GM21723 (cell line): ENCODE results near the gene SLC9C1.
A peak's percentile ranks its signal among the peaks of the same experiment; 100 is the strongest.
"Not testable (repeated sequence)": the region's sequence is repeated elsewhere in the genome, so short reads cannot be mapped to it uniquely, and the experiment has no call there.

Experiments
- ATAC-seq: cut with Tn5 transposase; IDR thresholded peaks from one replicate; pipeline ENCODE4 v1.9.1; 2021; ENCODE audit warnings: mild to moderate bottlenecking, moderate library complexity; ENCODE audit not compliant: unreplicated experiment

The SLC9C1 gene

DNA sequence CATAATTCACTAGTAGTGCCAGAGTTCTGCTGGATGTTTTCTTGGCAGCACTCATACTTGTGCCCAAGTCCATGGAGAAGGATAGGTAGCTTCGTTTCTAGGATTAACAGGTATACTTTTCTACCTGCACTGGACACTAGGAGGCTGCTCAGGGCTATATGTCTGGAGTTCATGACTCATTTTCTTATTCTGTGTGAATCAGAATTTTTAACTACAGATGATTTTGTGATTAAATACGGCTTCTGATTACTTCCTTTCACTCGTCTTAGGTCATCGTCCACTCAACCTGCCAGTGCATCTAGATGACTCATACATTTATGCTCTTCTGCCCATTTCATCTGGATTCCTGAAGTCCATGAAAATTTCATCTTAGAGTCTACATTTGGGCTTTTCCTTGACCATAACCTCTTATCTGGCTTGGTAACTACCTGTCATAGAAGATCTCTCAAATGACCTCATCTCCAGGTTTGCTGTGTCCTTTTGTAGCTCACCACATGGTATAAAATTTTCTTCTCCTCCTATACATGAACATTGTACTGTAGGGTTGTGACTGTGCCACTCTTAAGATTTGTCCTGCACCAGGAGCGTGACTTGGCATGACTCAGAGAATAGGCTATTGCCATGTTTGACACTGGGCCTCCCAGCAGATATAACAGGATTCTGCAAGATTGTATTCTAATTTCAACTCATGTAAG, 94.2 kb downstream of the SLC9C1 start:
- no peak for ATAC-seq

DNA sequence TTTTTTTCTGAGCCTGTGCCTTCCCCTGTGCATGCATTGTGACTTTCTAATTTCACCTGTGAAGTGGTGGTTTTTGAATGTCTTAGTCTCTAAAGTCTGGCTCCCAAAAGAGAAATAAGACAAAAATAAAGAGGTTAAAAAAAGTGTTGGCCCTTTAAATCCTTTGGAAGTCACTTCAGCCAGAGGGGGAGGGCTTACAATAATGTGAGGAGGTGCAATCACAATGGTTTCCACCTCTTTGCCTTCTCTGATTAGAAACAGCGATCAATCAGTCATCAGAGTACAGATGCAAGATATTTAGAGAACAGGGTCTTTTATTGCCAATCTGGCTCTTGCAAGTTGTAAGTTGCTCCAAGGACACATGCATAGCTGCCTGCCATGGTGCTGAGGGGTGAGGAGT, 96.9 kb downstream of the SLC9C1 start:
- ATAC-seq, result no peak

DNA sequence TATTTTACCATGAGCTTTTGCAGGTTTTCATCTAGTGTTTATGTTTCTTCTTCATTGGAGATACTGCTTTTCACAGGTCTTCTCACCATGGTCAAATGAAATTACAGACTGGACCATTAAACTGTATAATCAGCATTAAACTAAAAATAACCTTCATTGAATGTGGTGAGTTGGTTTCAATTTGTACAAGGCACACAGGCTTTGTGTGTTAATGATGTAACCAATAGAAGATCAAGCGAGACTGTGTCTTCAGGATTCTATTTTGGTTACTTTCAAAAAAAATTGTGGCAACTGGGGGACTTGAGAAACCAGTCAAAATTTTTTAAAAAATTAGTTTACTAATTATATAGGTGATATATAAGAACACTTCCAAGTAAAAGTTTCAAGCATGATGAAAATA, 106.7 kb downstream of the SLC9C1 start:
- ATAC-seq, result no peak

DNA sequence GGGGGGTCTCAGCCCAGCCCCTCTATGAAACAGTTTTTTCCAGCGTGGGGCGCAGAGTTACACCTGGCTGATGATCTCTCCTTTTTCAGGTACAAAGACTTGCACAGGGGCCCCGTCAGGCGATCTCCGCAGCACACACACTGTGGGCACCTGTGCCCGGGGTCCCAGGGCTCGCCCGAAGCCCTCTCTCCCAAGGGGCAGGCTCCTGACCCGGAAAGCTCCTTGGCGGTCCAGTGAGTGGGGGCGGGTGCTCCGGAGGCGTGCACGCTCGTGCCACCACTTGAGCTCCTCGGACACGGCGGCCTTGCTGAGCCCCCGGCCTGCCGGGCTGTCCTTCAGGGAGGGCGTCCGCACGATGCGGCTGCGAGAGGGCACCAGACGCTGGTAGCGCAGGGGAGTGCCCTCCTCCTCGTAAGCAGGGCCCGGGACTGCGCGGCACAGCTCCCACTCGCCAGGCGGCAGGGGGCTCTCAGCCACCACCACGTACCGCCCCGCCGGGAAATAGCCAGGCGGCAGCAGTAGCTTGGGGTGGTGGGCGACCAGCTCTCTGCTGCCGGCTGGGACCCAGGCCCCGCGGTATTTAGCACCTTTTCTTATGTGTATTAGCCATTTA, 108.5 kb downstream of the SLC9C1 start:
- not testable (repeated sequence) for ATAC-seq

DNA sequence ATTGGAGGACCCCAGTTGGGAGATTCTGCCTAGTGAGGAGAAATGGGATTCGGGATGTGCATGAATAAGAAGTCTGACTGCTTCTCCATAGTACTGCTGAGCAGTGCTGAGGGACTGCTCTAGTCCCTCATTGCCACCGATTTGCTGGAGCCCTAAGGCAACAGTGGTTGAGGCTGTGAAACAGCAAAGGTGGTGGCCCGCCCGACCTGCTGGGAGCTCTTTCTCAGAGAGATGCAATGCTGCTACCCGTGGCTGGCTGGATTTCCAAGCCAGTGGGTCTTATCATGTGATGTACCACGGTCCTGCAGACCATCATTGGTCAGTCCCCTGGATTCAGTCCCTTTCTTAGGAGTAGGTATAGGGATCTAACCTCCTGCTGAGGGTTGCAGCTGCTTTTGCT, 118.4 kb downstream of the SLC9C1 start:
- no peak for ATAC-seq

DNA sequence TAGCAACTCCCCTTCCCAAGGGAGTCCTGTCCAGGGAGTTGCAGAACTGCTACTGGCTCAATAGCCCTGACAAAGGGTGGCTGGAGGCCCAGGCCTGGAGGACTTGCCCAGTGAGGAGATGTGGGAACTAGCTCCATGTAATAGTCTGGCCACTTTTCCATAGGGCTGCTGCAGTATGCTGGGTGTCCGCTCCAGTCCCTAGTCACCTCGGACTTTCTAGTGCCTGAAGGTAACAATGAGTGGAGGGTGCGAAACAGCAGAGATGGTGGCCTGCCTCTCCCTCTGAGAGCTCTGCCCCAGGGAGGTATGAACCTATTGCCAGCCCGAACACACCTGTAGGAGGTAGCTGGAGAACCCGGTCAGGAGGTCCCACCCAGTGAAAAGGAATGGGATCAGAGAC, 119.0 kb downstream of the SLC9C1 start:
- no peak for ATAC-seq

DNA sequence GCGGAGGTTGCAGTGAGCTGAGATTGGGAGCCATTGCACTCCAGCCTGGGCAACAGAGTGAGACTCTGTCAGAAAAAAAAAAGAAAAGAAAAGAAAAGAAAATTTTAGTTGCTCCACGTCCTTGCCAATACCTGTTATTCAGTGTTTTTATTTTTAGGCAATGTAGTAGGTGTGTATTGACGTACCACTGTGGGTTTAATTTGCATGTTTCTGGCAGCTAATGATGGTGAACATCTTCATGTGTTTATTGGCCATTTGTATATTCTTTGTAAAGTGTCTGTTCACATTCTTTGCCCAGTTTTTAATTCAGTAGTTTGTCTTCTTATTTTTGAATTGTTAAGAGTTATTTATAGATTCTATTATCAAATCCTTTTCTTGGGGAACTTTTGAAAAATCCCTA, 122.9 kb downstream of the SLC9C1 start:
- ATAC-seq, result no peak

DNA sequence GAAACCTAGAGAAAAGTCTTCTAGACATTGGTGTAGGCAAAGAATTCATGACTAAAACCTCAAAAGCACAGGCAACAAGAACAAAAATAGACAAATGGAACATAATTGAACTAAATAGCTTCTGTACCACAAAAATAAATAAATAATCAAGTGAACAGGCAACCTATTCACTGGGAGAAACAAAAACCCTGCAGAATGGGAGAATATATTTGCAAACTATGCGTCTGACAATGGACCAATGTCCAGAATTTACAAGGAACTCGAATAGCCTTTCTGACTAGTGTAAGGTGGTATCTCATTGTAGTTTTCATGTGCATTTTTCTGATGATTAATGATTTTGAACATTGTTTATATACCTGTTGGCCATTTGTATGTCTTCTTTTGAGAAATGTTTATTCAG, 124.0 kb downstream of the SLC9C1 start:
- no peak for ATAC-seq

DNA sequence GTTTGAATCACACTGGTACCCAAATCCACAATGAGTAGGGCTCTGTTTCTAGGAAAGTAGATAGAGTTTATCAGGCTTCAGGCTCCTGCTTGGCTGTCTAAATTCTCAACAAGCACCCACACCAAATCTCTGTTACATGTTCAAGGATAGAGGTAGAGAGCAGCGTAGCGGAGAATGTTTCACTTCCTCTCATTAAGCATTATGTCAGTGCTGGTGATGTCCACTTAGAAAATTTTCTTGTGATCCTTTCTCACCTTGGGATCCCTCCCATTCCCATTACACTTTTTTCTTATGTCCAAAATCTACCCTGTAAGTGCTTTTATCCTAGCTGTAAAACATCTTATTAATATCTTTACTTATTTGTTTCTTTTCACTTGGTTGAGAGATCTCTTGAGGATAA, 126.3 kb downstream of the SLC9C1 start:
- ATAC-seq, result peak; percentile 91

DNA sequence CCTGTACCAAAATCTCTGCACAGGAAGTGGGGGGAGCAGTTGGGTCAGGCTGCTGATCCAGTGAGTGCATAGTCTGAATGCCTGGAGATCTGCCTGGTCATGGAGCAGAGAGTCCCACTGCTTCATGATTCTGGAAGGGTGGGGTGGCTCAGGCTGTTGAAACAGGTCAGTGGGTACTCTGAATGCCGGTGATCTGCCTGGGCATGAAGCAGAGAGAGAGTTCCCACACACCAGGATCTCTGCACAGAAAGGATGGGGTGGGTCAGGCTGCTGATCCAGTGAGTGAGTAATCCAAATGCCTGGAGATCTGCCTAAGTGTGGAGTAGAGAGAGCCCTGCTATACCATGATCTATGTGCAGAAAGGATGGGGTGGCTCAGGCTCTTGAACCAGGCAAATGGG, 144.9 kb downstream of the SLC9C1 start:
- ATAC-seq, result no peak

DNA sequence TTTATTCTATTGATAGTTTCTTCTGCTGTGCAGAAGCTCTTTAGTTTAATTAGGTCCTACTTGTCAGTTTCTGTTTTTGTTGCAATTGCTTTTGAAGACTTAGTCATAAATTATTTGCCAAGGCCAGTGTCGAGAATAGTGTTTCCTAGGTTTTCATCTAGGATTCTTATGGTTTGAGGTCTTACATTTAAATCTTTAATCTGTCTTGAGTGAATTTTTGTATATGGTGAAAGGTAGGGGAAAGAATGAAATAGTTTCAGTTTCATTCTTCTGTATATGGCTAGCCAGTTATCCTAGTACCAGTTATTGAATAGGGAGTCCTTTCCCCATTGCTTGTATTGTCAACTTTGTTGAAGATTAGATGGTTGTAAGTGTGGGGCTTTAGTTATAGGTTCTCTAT, 150.3 kb downstream of the SLC9C1 start:
- no peak for ATAC-seq

DNA sequence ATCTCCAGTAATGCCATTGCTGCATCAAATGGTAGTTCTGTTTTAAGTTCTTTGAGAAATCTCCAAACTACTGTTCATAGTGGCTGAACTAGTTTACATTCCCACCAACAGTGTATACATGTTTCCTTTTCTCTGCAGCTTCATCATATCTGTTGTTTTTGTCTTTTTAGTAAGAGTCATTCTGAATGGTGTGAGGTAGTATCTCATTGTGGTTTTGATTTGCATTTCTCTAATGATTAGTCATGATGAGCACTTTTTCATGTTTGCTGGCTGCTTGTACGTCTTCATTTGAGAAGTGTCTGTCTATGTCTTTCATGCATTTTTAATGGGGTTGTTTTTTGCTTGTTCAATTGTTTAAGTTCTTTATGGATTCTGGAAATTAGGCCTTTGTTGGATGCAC, 150.8 kb downstream of the SLC9C1 start:
- no peak for ATAC-seq

DNA sequence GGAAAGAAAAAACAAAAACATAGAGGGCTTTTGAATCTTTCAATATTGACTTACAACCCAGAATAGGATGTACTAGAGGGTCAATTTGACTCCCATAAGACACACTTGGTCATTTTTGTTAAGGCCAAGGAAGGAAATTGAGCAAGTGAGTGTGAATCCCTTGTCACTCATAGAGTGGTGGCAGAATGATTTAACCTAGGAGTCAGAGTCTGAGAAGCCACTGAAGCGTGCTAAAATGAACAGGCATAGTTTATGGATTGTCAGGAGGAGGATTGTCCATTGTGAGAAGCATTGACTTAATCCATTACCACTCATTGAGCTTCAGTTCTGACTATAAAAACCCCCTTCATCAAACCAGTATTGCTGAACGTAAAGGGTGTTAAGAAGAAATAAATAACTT, 152.7 kb downstream of the SLC9C1 start:
- no peak for ATAC-seq

DNA sequence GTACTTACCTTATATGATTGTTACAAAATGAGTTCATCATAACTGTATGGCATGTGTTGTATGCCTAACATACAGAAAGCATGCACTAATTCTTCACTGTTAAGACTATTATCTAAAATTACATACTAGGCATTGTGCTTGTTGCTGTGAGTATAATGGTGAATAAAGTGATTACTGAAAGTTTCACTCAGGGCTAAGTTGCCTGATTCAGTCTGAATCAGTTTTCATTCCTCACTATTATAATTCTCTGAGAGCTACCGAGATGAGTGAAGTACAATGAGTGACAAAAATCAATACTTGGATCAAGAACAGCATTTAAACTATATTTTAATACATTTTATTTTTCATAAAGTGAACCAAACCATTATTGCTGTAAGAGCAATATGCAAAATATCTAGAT, 153.4 kb downstream of the SLC9C1 start:
- no peak for ATAC-seq

DNA sequence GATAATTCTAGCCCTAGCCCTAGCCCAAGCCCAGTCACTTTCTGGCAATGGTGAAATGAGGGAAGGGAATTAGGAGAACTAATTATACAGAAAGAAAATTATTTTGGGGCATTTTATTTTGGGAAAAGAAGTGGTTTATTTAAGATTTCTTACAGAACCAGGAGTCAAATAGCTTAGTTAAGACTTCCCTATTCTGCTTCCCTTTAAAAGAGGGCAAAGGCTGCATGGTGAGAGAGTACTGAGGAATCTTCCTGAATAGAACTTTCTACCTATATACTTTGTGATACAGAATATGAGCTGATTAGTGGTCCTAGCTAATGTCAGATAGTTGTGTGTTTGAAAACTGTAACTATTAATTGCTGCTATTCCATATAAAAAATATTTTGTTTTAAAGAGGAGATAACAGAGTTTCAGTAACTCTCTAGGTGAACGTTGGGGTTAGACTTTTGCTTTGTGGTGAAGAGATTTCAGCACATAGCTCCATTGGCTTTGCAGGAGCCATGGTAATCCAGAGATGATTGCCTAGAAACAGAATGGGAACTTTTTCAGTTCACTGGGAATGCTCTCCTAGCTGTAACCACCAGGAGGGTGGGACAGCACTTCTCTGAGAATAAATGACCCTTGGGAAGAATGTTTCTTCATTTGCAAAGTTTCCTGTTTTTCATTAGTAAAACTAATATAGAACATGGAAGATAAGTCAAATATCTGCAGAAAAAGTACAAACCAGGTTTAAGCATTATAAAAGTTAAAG, 155.6 kb downstream of the SLC9C1 start:
- ATAC-seq, result no peak

DNA sequence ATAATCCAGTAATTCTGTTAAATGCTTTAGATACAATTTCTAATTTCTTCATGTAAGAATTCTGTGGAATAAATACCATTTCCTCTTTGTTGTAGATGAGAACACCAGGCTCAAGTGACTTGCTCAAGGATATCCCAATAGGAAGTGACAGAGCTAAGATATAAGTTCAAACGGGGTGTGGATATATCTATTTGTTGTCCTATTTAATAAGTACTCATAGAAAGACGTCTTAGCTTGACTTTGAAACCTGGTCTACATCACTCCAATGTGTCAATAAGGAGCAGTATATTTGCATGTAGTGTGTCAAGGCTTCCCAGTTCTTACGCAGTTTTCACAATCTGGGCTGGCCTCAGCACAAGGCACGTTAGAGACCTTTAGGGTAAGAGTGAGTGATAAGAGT, 156.2 kb downstream of the SLC9C1 start:
- ATAC-seq, result no peak

DNA sequence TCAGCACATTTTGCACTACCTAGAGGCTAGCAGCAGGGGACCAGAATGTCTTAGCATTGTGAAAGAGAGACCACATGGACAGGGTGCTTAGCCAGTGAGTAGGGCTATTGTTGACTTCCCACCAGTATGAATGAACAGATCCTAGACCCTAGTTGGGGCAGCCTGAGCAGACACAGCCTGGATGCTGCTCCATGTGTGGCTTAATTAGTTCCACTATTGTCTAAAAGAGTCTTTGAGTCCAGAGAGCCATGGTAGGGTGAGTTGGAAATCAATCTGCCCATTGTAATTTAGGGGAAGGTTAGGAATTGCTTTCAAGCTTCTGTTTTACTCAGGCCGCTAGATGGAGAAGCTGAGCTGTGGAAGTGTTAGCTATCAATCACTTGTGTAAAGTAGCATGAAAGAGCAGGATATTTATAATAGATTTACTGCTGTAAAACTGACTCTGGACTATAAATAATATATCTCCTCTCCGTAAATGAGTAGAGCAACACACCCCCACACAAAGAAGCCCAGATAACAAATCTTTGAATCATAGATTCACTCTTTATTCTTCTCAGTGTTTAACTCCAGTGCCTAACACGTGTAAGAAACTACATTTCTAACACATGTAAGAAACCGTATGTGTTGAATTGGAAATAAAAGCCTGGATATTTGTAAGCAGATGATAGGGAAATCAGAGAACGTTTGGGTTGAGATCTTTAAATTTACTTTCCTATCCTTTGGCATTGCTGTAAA, 156.9 kb downstream of the SLC9C1 start:
- peak; percentile 28 for ATAC-seq

DNA sequence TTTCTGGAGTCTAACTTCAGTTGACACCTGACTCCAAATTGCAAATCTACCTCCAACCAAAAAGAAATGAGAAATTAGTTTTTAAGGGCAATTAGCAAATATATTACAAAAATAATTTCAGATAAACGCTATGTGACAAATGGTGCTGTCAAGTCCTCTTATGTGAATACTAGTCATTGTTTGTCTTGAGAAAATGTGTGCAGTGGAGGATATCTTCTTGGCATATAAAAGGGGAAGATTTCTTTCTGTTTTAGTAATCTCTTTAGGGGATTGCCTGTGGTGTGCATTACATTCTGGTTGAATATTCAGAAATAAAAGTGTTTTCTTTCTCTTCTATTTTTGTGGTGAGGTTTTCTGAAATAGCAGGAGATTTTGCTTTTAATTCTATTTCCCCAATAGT, 158.0 kb downstream of the SLC9C1 start:
- ATAC-seq, result no peak

DNA sequence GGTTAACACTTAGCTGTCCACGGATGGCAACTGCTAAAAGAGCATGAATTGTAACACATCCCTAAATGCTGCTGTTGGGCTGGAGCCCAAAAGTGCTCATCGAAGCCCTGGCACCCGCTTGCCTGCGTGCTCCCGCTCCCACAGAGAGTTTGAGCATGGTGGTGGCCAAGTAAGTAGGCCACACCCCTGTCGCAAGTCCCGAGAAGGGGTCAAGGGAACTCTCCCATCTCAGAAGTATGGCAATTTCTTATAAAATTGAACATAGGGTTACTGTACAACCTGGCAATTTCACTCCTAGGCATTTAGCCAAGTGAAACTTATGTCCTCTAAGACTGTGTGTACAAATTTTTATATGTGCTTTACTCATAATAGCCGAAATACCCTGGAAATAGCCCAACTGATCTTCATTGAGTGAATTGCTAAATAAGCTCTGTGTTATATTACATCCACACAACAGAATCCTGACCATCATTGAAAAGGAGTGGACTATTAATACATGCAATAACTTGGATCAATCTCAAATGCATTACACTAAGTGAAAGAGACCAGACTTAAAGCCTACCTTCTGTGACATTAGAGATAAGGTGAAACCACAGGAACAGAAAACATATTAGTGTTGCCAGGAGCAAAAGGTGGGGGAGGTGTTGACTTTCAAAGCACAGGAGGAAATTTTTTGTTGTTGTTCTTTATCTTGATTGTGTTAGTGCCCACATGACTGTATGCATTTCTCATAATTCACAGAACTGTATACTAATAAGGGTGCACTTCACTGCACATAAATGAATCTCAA, 159.5 kb downstream of the SLC9C1 start:
- no peak for ATAC-seq

DNA sequence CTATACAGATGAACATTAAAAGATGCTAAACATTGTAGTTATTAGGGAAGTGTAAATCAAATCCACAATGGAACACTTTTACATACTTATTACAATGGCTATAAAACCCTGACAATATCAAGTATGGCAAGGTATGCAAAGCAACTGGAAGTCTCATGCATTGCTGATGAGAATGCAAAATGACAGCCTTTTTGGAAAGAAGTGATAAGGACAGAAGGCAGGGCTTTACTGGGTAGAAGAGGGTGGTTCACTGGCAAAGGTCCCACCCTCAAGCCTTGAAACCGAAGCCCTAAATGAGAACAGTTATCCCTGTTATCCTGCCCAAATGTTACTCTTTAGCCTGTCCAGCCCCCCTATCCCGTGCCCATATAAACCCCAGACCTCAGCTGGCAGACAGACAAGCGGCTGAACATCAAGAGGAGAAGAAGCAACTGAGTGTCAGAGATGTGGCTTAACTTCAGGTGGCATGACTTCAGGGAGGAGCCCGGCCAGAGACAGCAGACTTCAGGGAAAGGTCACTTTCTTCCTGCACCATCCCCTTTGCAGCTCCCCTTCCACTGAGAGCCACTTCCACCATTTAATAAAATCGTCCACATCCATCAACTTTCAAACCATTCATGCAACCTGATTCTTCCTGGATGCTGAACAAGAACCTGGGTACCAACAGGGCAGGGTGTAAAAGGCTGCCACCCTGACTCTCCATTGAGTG, 160.2 kb downstream of the SLC9C1 start:
- no peak for ATAC-seq
